ENCODE results near the gene LAMA4.

The LAMA4 gene

GRCh38 chr6:112268654-112269053 is 14.3 kb upstream of the LAMA4 start:
- no CpG with 5 or more reads among the region's 2 CpGs for WGBS (ENCODE audit: extremely low coverage, insufficient coverage, insufficient read length)
- Histone ChIP-seq H3K4me2 (ENCODE audit: low read length) (no peak overlapping the region), H3K27ac (ENCODE audit: low read depth, low read length) (no peak overlapping the region), H3K4me1 (ENCODE audit: control insufficient read depth in 1 of 2, insufficient read depth in 2 of 2, low read length in 2 of 2) (no peaks in the 10 kb centered on the region), H4K91ac (ENCODE audit: low read depth, low read length) (no peak overlapping the region), H2AFZ (ENCODE audit: insufficient read depth, low read length, poor library complexity) (no peak overlapping the region), H4K8ac (ENCODE audit: low read depth, low read length) (no peak overlapping the region), H4K12ac (ENCODE audit: low read depth, low read length) (no peak overlapping the region), H2BK12ac (ENCODE audit: low read length) (no peak overlapping the region), H2BK120ac (ENCODE audit: insufficient read depth, low read length, poor library complexity) (no peak overlapping the region), H3K18ac (ENCODE audit: low read length) (no peak overlapping the region), H3K27me3 (ENCODE audit: insufficient read depth, low read length) (no peaks in the 10 kb centered on the region), H2AK5ac (ENCODE audit: low read length) (no peak overlapping the region), H3K14ac (ENCODE audit: low read length) (no peak overlapping the region), H3K4me3 (ENCODE audit: low read depth, low read length) (no peak overlapping the region), H3K9me3 (ENCODE audit: insufficient read depth, low read depth, low read length) (no peaks in the 10 kb centered on the region), H3K9ac (ENCODE audit: low read length) (no peak overlapping the region), H3K79me1 (ENCODE audit: low read length) (no peaks in the 10 kb centered on the region), H3K23ac (ENCODE audit: low read length) (no peak overlapping the region), H3K36me3 (ENCODE audit: control insufficient read depth in 1 of 2, insufficient read depth in 2 of 2, low read length in 2 of 2) (no peaks in the 10 kb centered on the region), H2BK5ac (ENCODE audit: low read depth, low read length, poor library complexity) (no peak overlapping the region), H3K4ac (ENCODE audit: low read depth, low read length) (no peak overlapping the region), H3K79me2 (ENCODE audit: control insufficient read depth, insufficient read depth, low read length, poor library complexity) (no peaks in the 10 kb centered on the region)
- DNase-seq, result no peak

- H3K14ac ChIP-seq (ENCODE audit: low read length), result no peak overlapping the region
- H4K12ac ChIP-seq (ENCODE audit: low read depth, low read length), result no peak overlapping the region
- H3K36me3 ChIP-seq (ENCODE audit: control insufficient read depth in 1 of 2, insufficient read depth in 2 of 2, low read length in 2 of 2), result no peaks in the 10 kb centered on the region
- no peaks in the 10 kb centered on the region for H3K4me1 ChIP-seq (ENCODE audit: control insufficient read depth in 1 of 2, insufficient read depth in 2 of 2, low read length in 2 of 2)
- H3K9ac ChIP-seq (ENCODE audit: low read length), result no peak overlapping the region
- no peak overlapping the region for H2BK12ac ChIP-seq (ENCODE audit: low read length)
- no peak overlapping the region for H2AK5ac ChIP-seq (ENCODE audit: low read length)
- H2AFZ ChIP-seq (ENCODE audit: insufficient read depth, low read length, poor library complexity), result no peak overlapping the region
- no peaks in the 10 kb centered on the region for H3K27me3 ChIP-seq (ENCODE audit: insufficient read depth, low read length)
- DNase-seq, result no peak
- H3K79me1 ChIP-seq (ENCODE audit: low read length), result no peaks in the 10 kb centered on the region
- no peak overlapping the region for H3K4ac ChIP-seq (ENCODE audit: low read depth, low read length)
- no peak overlapping the region for H2BK120ac ChIP-seq (ENCODE audit: insufficient read depth, low read length, poor library complexity)
- no peak overlapping the region for H4K91ac ChIP-seq (ENCODE audit: low read depth, low read length)
- H3K79me2 ChIP-seq (ENCODE audit: control insufficient read depth, insufficient read depth, low read length, poor library complexity), result no peaks in the 10 kb centered on the region
- H3K4me3 ChIP-seq (ENCODE audit: low read depth, low read length), result no peak overlapping the region
- H3K9me3 ChIP-seq (ENCODE audit: insufficient read depth, low read depth, low read length), result no peaks in the 10 kb centered on the region
- no peak overlapping the region for H3K4me2 ChIP-seq (ENCODE audit: low read length)
- no peak overlapping the region for H3K27ac ChIP-seq (ENCODE audit: low read depth, low read length)
- H3K23ac ChIP-seq (ENCODE audit: low read length), result no peak overlapping the region
- H3K18ac ChIP-seq (ENCODE audit: low read length), result no peak overlapping the region
- H2BK5ac ChIP-seq (ENCODE audit: low read depth, low read length, poor library complexity), result no peak overlapping the region
- WGBS (ENCODE audit: extremely low coverage, insufficient coverage, insufficient read length), result no CpG with 5 or more reads among the region's 2 CpGs
- H4K8ac ChIP-seq (ENCODE audit: low read depth, low read length), result no peak overlapping the region
Measured at GRCh38 chr6:112268019-112268418, 13.7 kb upstream of the LAMA4 start.

GRCh38 chr6:112266331-112266730 is 12.0 kb upstream of the LAMA4 start:
- WGBS (ENCODE audit: extremely low coverage, insufficient coverage, insufficient read length), result no CpG with 5 or more reads among the region's 7 CpGs
- no peak overlapping the region for H3K9ac ChIP-seq (ENCODE audit: low read length)
- H3K27ac ChIP-seq (ENCODE audit: low read depth, low read length), result no peak overlapping the region
- no peak overlapping the region for H3K4me3 ChIP-seq (ENCODE audit: low read depth, low read length)
- H3K9me3 ChIP-seq (ENCODE audit: insufficient read depth, low read depth, low read length), result no peaks in the 10 kb centered on the region
- no peak for DNase-seq
- H3K27me3 ChIP-seq (ENCODE audit: insufficient read depth, low read length), result no peaks in the 10 kb centered on the region
- H4K12ac ChIP-seq (ENCODE audit: low read depth, low read length), result no peak overlapping the region
- H2BK12ac ChIP-seq (ENCODE audit: low read length), result no peak overlapping the region
- no peak overlapping the region for H3K23ac ChIP-seq (ENCODE audit: low read length)
- H3K79me1 ChIP-seq (ENCODE audit: low read length), result no peaks in the 10 kb centered on the region
- no peaks in the 10 kb centered on the region for H3K79me2 ChIP-seq (ENCODE audit: control insufficient read depth, insufficient read depth, low read length, poor library complexity)
- no peak overlapping the region for H2BK120ac ChIP-seq (ENCODE audit: insufficient read depth, low read length, poor library complexity)
- no peak overlapping the region for H2BK5ac ChIP-seq (ENCODE audit: low read depth, low read length, poor library complexity)
- H3K4ac ChIP-seq (ENCODE audit: low read depth, low read length), result no peak overlapping the region
- H2AK5ac ChIP-seq (ENCODE audit: low read length), result no peak overlapping the region
- no peak overlapping the region for H4K91ac ChIP-seq (ENCODE audit: low read depth, low read length)
- H3K4me2 ChIP-seq (ENCODE audit: low read length), result no peak overlapping the region
- H3K36me3 ChIP-seq (ENCODE audit: control insufficient read depth in 1 of 2, insufficient read depth in 2 of 2, low read length in 2 of 2), result no peaks in the 10 kb centered on the region
- H3K14ac ChIP-seq (ENCODE audit: low read length), result no peak overlapping the region
- H4K8ac ChIP-seq (ENCODE audit: low read depth, low read length), result no peak overlapping the region
- H3K4me1 ChIP-seq (ENCODE audit: control insufficient read depth in 1 of 2, insufficient read depth in 2 of 2, low read length in 2 of 2), result no peaks in the 10 kb centered on the region
- H2AFZ ChIP-seq (ENCODE audit: insufficient read depth, low read length, poor library complexity), result no peak overlapping the region
- no peak overlapping the region for H3K18ac ChIP-seq (ENCODE audit: low read length)

GRCh38 chr6:112259337-112259675 is 4.9 kb upstream of the LAMA4 start:
- Histone ChIP-seq H2BK5ac (ENCODE audit: low read depth, low read length, poor library complexity) (no peak overlapping the region), H3K18ac (ENCODE audit: low read length) (no peak overlapping the region), H3K4ac (ENCODE audit: low read depth, low read length) (no peak overlapping the region), H3K27me3 (ENCODE audit: insufficient read depth, low read length) (peaks cover 2% of the 10 kb centered on the region), H4K8ac (ENCODE audit: low read depth, low read length) (no peak overlapping the region), H3K4me2 (ENCODE audit: low read length) (no peak overlapping the region), H3K36me3 (ENCODE audit: control insufficient read depth in 1 of 2, insufficient read depth in 2 of 2, low read length in 2 of 2) (no peaks in the 10 kb centered on the region), H3K27ac (ENCODE audit: low read depth, low read length) (no peak overlapping the region), H3K23ac (ENCODE audit: low read length) (no peak overlapping the region), H4K12ac (ENCODE audit: low read depth, low read length) (no peak overlapping the region), H3K9me3 (ENCODE audit: insufficient read depth, low read depth, low read length) (no peaks in the 10 kb centered on the region), H3K4me3 (ENCODE audit: low read depth, low read length) (no peak overlapping the region), H2AFZ (ENCODE audit: insufficient read depth, low read length, poor library complexity) (no peak overlapping the region), H3K79me2 (ENCODE audit: control insufficient read depth, insufficient read depth, low read length, poor library complexity) (no peaks in the 10 kb centered on the region), H2BK120ac (ENCODE audit: insufficient read depth, low read length, poor library complexity) (no peak overlapping the region), H4K91ac (ENCODE audit: low read depth, low read length) (no peak overlapping the region), H3K14ac (ENCODE audit: low read length) (no peak overlapping the region), H2BK12ac (ENCODE audit: low read length) (no peak overlapping the region), H2AK5ac (ENCODE audit: low read length) (no peak overlapping the region), H3K4me1 (ENCODE audit: control insufficient read depth in 1 of 2, insufficient read depth in 2 of 2, low read length in 2 of 2) (peaks cover 0 to 6% of the 10 kb centered on the region in 2 experiments), H3K9ac (ENCODE audit: low read length) (no peak overlapping the region), H3K79me1 (ENCODE audit: low read length) (no peaks in the 10 kb centered on the region)
- no CpG with 5 or more reads among the region's 1 CpG for WGBS (ENCODE audit: extremely low coverage, insufficient coverage, insufficient read length)
- DNase-seq, result no peak
